Transverse colon (tissue), 4 donors: ENCODE measurements around the gene POLR2M.

ENCODE experiments used
- CTCF ChIP-seq, 5 experiments: fragments of 200-600 bp in 3 of 5; fragments of 450-650 bp in 2 of 5; sonication (generic) in 3 of 5; IDR thresholded peaks; 1 replicate in 2 of 5; 2 replicates in 3 of 5; pipeline ENCODE4 v1.5.1; 2016 to 2017; ENCODE audit warnings: antibody characterized with exemption in 5 of 5, inconsistent platforms in 3 of 5, mild to moderate bottlenecking in 2 of 5, moderate library complexity in 1 of 5
- EP300 ChIP-seq: sonication (generic); formaldehyde crosslinking; IDR thresholded peaks from one replicate; pipeline ENCODE4 v1.6.1; 2017; ENCODE audit warnings: antibody characterized with exemption, low read depth
- POLR2A ChIP-seq: fragments of 450-650 bp; IDR thresholded peaks from one replicate; pipeline ENCODE4 v1.6.1; 2016; ENCODE audit warnings: antibody characterized with exemption, mild to moderate bottlenecking, moderate library complexity
- POLR2AphosphoS5 ChIP-seq, 3 donors: sonication (generic); formaldehyde crosslinking; IDR thresholded peaks; one replicate each; pipeline ENCODE4 v1.6.1; 2016; ENCODE audit warnings: antibody characterized with exemption in 3 of 3

GRCh38 chr15:57747206-57747896 lies 40.8 kb downstream of the POLR2M start:
- TF ChIP-seq POLR2A (no peak), CTCF (IDR thresholded peaks at IDR 0.05) (no peak), POLR2AphosphoS5 (IDR thresholded peaks at IDR 0.05) (no peak), EP300 (no peak)
